ENCODE measurements around the gene VPS8. TPM values are rescaled to one million over a fixed set of nuclear protein-coding genes. Genes with fewer than 3 reads are reported as not detected.
A peak's percentile ranks its signal among the peaks of the same experiment; 100 is the strongest.
"Not testable (repeated sequence)": the region's sequence is repeated elsewhere in the genome, so short reads cannot be mapped to it uniquely, and the experiment has no call there.

The VPS8 gene
- total RNA-seq, 4 donors from 2014 or later = 23.7 to 61.8 (median 37.1) TPM

- H3K4me3 ChIP-seq = no peak overlapping the region
- 76 to 96% methylated on average over 1 of the region's 1 CpG for WGBS, 2 donors
- H3K9me3 ChIP-seq = no peaks in the 10 kb centered on the region
- H3K27me3 ChIP-seq = no peaks in the 10 kb centered on the region
- intact Hi-C loops (cut with DNase I) = no loop called here
- H3K27ac ChIP-seq = no peak overlapping the region
- peaks cover 0 to 58% (median 11%) of the 10 kb centered on the region in 3 donors for H3K36me3 ChIP-seq
- TF ChIP-seq POLR2A (IDR thresholded peaks at IDR 0.05) (no peak), CTCF (IDR thresholded peaks at IDR 0.05) (no peak)
- DNase-seq = no peak
- H3K4me1 ChIP-seq = no peaks in the 10 kb centered on the region
Measured at GRCh38 chr3:184993394-184993793, 181.4 kb downstream of the VPS8 start.

GRCh38 chr3:185003876-185004275 lies 191.9 kb downstream of the VPS8 start:
- H3K36me3 ChIP-seq = peaks cover 0 to 60% (median 8%) of the 10 kb centered on the region in 3 donors
- H3K27me3 ChIP-seq; H3K9me3 ChIP-seq; intact Hi-C loops (cut with DNase I); H3K4me3 ChIP-seq; H3K4me1 ChIP-seq; H3K27ac ChIP-seq; DNase-seq: not testable (repeated sequence)
- no CpG with 5 or more reads among the region's 28 CpGs for WGBS, 2 donors

- 89 to 98% methylated on average over 3 of the region's 3 CpGs for WGBS, 2 donors
- no peaks in the 10 kb centered on the region for H3K4me1 ChIP-seq
- TF ChIP-seq POLR2A (IDR thresholded peaks at IDR 0.05) (no peak), CTCF (IDR thresholded peaks at IDR 0.05) (no peak)
- H3K27ac ChIP-seq = no peak overlapping the region
- H3K9me3 ChIP-seq = peaks cover 0 to 8% (median 0%) of the 10 kb centered on the region in 3 donors
- intact Hi-C loops (cut with DNase I) = no loop called here
- H3K27me3 ChIP-seq = no peaks in the 10 kb centered on the region
- H3K36me3 ChIP-seq = peaks cover 0 to 41% (median 0%) of the 10 kb centered on the region in 3 donors
- H3K4me3 ChIP-seq = no peak overlapping the region
- no peak for DNase-seq
Measured at GRCh38 chr3:185009650-185010049, 197.7 kb downstream of the VPS8 start.

- H3K4me3 ChIP-seq = peak overlapping the region in 1 of 4 donors; percentile 23
- H3K36me3 ChIP-seq = peaks cover 0 to 50% (median 0%) of the 10 kb centered on the region in 3 donors
- DNase-seq; H3K4me1 ChIP-seq; H3K27me3 ChIP-seq; H3K9me3 ChIP-seq; intact Hi-C loops (cut with DNase I): not testable (repeated sequence)
- H3K27ac ChIP-seq = peak overlapping the region in 3 of 4 donors; percentile 36 to 49 (median 42)
- WGBS, 2 donors = 70 to 79% methylated on average over 9 to 11 of the region's 12 CpGs
Measured at GRCh38 chr3:185017584-185017983, 205.6 kb downstream of the VPS8 start.

GRCh38 chr3:185017996-185018395 lies 206.0 kb downstream of the VPS8 start:
- intact Hi-C loops (cut with DNase I); DNase-seq; H3K9me3 ChIP-seq; H3K27me3 ChIP-seq; H3K4me1 ChIP-seq; H3K4me3 ChIP-seq: not testable (repeated sequence)
- H3K27ac ChIP-seq = peak overlapping the region in 1 of 4 donors; percentile 36
- H3K36me3 ChIP-seq = peaks cover 0 to 50% (median 0%) of the 10 kb centered on the region in 3 donors
- WGBS, 2 donors = 78 to 84% methylated on average over 6 of the region's 6 CpGs

DNA sequence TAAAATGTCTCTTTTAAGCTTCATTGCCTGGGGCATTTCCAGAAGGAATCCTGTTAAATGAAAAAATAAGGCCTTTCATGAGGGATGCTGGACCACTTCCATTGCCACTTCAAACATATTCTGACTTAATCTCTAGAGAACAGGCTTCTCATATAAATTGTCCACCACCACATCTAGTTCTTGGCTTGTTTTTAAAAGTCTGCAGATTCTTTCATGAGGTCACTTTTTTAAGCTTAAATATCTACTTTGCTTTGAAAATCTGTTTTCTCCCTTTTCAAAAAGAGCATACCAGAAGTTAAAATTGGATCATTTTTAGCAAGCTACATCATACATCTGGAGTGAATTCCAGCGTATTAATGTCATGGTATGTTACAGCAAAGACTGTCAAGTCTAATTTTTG lies 209.3 kb downstream of the VPS8 start:
- TF ChIP-seq CTCF (IDR thresholded peaks at IDR 0.05) = no peak
- TF ChIP-seq POLR2A (IDR thresholded peaks at IDR 0.05) = no peak
- no peak for DNase-seq
- Histone ChIP-seq H3K36me3 (peaks cover 0 to 47% (median 0%) of the 10 kb centered on the region in 3 donors), H3K9me3 (no peaks in the 10 kb centered on the region), H3K4me1 (no peaks in the 10 kb centered on the region), H3K27me3 (no peaks in the 10 kb centered on the region), H3K27ac (no peak overlapping the region), H3K4me3 (no peak overlapping the region)
- intact Hi-C loops (cut with DNase I) = no loop called here
- 64 to 65% methylated on average over 1 of the region's 1 CpG for WGBS, 2 donors

DNA sequence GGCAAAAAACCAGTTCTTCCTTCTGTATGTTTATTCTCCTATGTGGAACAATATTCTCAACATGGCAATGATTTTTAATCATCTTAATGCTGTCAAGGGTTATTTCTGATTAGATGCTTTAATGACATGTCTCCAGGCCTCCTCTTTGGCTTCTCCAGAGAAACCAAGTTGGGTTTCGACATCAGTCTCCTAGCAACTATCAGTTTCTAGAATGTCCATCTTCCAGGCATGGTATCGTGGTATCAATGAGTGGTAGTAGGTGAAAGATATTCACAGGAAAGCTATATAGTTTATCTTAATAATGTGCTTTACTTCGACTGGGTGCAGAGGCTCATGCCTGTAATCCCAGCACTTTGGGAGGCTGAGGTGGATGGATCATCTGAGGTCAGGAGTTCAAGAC lies 212.4 kb downstream of the VPS8 start:
- Histone ChIP-seq H3K4me3 (no peak overlapping the region), H3K36me3 (peaks cover 0 to 47% (median 0%) of the 10 kb centered on the region in 3 donors), H3K4me1 (no peaks in the 10 kb centered on the region), H3K27ac (no peak overlapping the region), H3K27me3 (no peaks in the 10 kb centered on the region), H3K9me3 (no peaks in the 10 kb centered on the region)
- TF ChIP-seq CTCF (IDR thresholded peaks at IDR 0.05) (no peak), POLR2A (IDR thresholded peaks at IDR 0.05) (no peak)
- no peak for DNase-seq
- intact Hi-C loops (cut with DNase I) = no loop called here
- 75 to 94% methylated on average over 2 to 3 of the region's 3 CpGs for whole genome bisulfite sequencing, 2 donors

Data from esophagus squamous epithelium (tissue), 5 donors.